Measurements from ENCODE around the gene SH3PXD2A. TPM values are rescaled to one million over a fixed set of nuclear protein-coding genes. Genes with fewer than 3 reads are reported as not detected.

SH3PXD2A gene
- total and polyA plus RNA-seq, 12 donors: 6.9 to 44.9 (median 34.4) TPM

- peak overlapping the region in 8 of 10 donors; percentile 16 to 74 (median 57) for H3K27ac ChIP-seq
- H3K36me3 ChIP-seq: no peaks in the 10 kb centered on the region
- ATAC-seq: peak in 3 of 8 donors; percentile 25 to 66 (median 41)
- no peak for DNase-seq
- H3K4me3 ChIP-seq: no peak overlapping the region
- intact Hi-C loops (cut with DNase I): no loop called here
- no peak for TF ChIP-seq CTCF (IDR thresholded peaks at IDR 0.05)
- H3K4me1 ChIP-seq: peaks cover 0 to 59% (median 33%) of the 10 kb centered on the region in 9 donors
- H3K27me3 ChIP-seq: no peaks in the 10 kb centered on the region
- 75 to 79% methylated on average over 9 of the region's 9 CpGs for WGBS, 2 donors
- H3K9me3 ChIP-seq: no peaks in the 10 kb centered on the region
Measured at GRCh38 chr10:103746598-103746997, 108.8 kb downstream of the SH3PXD2A start.

GRCh38 chr10:103745341-103746247, 109.8 kb downstream of the SH3PXD2A start:
- Histone ChIP-seq H3K27ac (peak overlapping the region in 9 of 10 donors; percentile 10 to 74 (median 47)), H3K4me3 (no peak overlapping the region)

GRCh38 chr10:103742824-103743223, 112.6 kb downstream of the SH3PXD2A start:
- Histone ChIP-seq H3K9me3 (no peaks in the 10 kb centered on the region), H3K4me1 (peaks cover 16 to 86% (median 62%) of the 10 kb centered on the region in 9 donors), H3K4me3 (no peak overlapping the region), H3K27ac (no peak overlapping the region), H3K27me3 (no peaks in the 10 kb centered on the region), H3K36me3 (no peaks in the 10 kb centered on the region)
- no peak for ATAC-seq
- 57 to 70% methylated on average over 6 of the region's 6 CpGs for WGBS, 2 donors
- DNase-seq: no peak
- intact Hi-C loops (cut with DNase I): no loop called here
- no peak for TF ChIP-seq CTCF (IDR thresholded peaks at IDR 0.05)

More at GRCh38 chr10:103745341-103746247, 109.8 kb downstream of the SH3PXD2A start:
- ATAC-seq: peak in 7 of 8 donors; percentile 11 to 76 (median 62)
- Histone ChIP-seq H3K27me3 (no peaks in the 10 kb centered on the region), H3K36me3 (no peaks in the 10 kb centered on the region), H3K9me3 (no peaks in the 10 kb centered on the region), H3K4me1 (peaks cover 2 to 60% (median 39%) of the 10 kb centered on the region in 9 donors)
- intact Hi-C loops (cut with DNase I): no loop called here
- DNase-seq: no peak
- 74 to 78% methylated on average over 17 of the region's 17 CpGs for WGBS, 2 donors
- peak in 1 of 9 donors; percentile 12 for TF ChIP-seq CTCF (IDR thresholded peaks at IDR 0.05)

DNA sequence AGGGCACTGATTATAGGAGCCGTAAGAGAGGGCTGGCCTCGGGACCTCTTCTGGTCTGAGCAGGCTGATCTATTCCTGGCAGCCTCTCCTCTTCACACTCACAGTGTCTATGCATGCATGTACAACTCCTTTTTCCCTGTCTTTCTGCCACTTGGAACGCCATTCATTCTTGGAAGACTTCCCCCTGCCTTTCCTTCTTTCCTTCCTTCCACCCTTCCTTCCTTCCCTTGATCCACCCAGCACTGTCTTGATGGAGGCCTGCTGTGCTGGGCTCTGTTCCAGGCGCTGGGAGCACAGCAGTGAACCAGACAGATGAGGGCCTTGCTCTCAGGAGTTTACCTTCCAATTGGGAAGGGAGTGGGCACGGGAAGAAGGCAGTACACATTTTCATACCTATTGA, 114.8 kb downstream of the SH3PXD2A start:
- no peak for TF ChIP-seq CTCF (IDR thresholded peaks at IDR 0.05)
- Histone ChIP-seq H3K27ac (peak overlapping the region in 5 of 10 donors; percentile 10 to 44 (median 20)), H3K9me3 (no peaks in the 10 kb centered on the region), H3K27me3 (no peaks in the 10 kb centered on the region), H3K4me1 (peaks cover 16 to 69% (median 45%) of the 10 kb centered on the region in 9 donors), H3K4me3 (no peak overlapping the region), H3K36me3 (no peaks in the 10 kb centered on the region)
- no peak for DNase-seq
- intact Hi-C loops (cut with DNase I): no loop called here
- 45 to 53% methylated on average over 5 of the region's 5 CpGs for WGBS, 2 donors
- ATAC-seq: peak in 6 of 8 donors; percentile 27 to 38 (median 32)

Data from heart right ventricle (tissue), 16 donors.